Measurements from ENCODE around the gene OR11A1.

GRCh38 chr6:29489286-29489685, 32.4 kb upstream of the OR11A1 start:
- TF ChIP-seq, protein P1, sequence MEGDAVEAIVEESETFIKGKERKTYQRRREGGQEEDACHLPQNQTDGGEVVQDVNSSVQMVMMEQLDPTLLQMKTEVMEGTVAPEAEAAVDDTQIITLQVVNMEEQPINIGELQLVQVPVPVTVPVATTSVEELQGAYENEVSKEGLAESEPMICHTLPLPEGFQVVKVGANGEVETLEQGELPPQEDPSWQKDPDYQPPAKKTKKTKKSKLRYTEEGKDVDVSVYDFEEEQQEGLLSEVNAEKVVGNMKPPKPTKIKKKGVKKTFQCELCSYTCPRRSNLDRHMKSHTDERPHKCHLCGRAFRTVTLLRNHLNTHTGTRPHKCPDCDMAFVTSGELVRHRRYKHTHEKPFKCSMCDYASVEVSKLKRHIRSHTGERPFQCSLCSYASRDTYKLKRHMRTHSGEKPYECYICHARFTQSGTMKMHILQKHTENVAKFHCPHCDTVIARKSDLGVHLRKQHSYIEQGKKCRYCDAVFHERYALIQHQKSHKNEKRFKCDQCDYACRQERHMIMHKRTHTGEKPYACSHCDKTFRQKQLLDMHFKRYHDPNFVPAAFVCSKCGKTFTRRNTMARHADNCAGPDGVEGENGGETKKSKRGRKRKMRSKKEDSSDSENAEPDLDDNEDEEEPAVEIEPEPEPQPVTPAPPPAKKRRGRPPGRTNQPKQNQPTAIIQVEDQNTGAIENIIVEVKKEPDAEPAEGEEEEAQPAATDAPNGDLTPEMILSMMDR (IDR thresholded peaks at IDR 0.05): no peak
- TF ChIP-seq ZFX (IDR thresholded peaks at IDR 0.05; ENCODE audit: borderline replicate concordance): no peak
